ENCODE data around the gene MTUS2. TPM values are rescaled to one million over a fixed set of nuclear protein-coding genes. Genes with fewer than 3 reads are reported as not detected.

The MTUS2 gene
- total and polyA plus RNA-seq, 2 of the 8 experiments (the other 6 are each of a cell fraction or from before 2014, with no cell fraction given): 0.18 to 0.80 TPM

DNA sequence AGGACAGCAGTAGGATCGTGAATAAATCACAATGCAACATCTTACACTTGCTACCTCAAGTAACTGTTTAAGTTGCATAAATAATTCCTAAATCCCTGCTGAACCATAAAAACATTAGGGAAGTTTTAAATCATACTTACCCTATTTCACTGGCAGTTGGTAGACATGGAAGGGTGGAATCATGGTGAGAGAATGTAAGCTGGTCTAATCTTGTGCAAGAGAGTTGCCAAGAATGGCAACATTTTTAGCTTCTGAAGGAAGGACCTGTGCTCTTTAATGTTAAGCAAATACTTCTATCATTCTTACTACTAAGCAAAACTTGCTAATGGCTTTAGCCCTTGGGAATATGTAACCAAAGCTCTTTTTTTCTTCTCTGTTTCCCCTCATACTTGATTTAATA is 46.8 kb downstream of the MTUS2 start (continued):
- TF ChIP-seq, protein P1, sequence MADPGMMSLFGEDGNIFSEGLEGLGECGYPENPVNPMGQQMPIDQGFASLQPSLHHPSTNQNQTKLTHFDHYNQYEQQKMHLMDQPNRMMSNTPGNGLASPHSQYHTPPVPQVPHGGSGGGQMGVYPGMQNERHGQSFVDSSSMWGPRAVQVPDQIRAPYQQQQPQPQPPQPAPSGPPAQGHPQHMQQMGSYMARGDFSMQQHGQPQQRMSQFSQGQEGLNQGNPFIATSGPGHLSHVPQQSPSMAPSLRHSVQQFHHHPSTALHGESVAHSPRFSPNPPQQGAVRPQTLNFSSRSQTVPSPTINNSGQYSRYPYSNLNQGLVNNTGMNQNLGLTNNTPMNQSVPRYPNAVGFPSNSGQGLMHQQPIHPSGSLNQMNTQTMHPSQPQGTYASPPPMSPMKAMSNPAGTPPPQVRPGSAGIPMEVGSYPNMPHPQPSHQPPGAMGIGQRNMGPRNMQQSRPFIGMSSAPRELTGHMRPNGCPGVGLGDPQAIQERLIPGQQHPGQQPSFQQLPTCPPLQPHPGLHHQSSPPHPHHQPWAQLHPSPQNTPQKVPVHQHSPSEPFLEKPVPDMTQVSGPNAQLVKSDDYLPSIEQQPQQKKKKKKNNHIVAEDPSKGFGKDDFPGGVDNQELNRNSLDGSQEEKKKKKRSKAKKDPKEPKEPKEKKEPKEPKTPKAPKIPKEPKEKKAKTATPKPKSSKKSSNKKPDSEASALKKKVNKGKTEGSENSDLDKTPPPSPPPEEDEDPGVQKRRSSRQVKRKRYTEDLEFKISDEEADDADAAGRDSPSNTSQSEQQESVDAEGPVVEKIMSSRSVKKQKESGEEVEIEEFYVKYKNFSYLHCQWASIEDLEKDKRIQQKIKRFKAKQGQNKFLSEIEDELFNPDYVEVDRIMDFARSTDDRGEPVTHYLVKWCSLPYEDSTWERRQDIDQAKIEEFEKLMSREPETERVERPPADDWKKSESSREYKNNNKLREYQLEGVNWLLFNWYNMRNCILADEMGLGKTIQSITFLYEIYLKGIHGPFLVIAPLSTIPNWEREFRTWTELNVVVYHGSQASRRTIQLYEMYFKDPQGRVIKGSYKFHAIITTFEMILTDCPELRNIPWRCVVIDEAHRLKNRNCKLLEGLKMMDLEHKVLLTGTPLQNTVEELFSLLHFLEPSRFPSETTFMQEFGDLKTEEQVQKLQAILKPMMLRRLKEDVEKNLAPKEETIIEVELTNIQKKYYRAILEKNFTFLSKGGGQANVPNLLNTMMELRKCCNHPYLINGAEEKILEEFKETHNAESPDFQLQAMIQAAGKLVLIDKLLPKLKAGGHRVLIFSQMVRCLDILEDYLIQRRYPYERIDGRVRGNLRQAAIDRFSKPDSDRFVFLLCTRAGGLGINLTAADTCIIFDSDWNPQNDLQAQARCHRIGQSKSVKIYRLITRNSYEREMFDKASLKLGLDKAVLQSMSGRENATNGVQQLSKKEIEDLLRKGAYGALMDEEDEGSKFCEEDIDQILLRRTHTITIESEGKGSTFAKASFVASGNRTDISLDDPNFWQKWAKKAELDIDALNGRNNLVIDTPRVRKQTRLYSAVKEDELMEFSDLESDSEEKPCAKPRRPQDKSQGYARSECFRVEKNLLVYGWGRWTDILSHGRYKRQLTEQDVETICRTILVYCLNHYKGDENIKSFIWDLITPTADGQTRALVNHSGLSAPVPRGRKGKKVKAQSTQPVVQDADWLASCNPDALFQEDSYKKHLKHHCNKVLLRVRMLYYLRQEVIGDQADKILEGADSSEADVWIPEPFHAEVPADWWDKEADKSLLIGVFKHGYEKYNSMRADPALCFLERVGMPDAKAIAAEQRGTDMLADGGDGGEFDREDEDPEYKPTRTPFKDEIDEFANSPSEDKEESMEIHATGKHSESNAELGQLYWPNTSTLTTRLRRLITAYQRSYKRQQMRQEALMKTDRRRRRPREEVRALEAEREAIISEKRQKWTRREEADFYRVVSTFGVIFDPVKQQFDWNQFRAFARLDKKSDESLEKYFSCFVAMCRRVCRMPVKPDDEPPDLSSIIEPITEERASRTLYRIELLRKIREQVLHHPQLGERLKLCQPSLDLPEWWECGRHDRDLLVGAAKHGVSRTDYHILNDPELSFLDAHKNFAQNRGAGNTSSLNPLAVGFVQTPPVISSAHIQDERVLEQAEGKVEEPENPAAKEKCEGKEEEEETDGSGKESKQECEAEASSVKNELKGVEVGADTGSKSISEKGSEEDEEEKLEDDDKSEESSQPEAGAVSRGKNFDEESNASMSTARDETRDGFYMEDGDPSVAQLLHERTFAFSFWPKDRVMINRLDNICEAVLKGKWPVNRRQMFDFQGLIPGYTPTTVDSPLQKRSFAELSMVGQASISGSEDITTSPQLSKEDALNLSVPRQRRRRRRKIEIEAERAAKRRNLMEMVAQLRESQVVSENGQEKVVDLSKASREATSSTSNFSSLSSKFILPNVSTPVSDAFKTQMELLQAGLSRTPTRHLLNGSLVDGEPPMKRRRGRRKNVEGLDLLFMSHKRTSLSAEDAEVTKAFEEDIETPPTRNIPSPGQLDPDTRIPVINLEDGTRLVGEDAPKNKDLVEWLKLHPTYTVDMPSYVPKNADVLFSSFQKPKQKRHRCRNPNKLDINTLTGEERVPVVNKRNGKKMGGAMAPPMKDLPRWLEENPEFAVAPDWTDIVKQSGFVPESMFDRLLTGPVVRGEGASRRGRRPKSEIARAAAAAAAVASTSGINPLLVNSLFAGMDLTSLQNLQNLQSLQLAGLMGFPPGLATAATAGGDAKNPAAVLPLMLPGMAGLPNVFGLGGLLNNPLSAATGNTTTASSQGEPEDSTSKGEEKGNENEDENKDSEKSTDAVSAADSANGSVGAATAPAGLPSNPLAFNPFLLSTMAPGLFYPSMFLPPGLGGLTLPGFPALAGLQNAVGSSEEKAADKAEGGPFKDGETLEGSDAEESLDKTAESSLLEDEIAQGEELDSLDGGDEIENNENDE (IDR thresholded peaks at IDR 0.05; ENCODE audit: insufficient replicate concordance, low read length): no peak
- TF ChIP-seq SP4 (IDR thresholded peaks at IDR 0.05; ENCODE audit: low read length) (no peak), BRCA1 (IDR thresholded peaks at IDR 0.05; ENCODE audit: low read depth, low read length) (no peak), TCF12 (IDR thresholded peaks at IDR 0.05; ENCODE audit: low read depth, low read length) (no peak), YY1 (IDR thresholded peaks at IDR 0.05; ENCODE audit: low read depth, low read length) (no peak), HDAC2 (IDR thresholded peaks at IDR 0.05; ENCODE audit: borderline replicate concordance in 1 of 2, low read depth in 2 of 2, low read length in 2 of 2) (no peak)
- TF ChIP-seq, protein P2, sequence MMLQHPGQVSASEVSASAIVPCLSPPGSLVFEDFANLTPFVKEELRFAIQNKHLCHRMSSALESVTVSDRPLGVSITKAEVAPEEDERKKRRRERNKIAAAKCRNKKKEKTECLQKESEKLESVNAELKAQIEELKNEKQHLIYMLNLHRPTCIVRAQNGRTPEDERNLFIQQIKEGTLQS (IDR thresholded peaks at IDR 0.05; ENCODE audit: insufficient read depth, low read depth, low read length): no peak
